ENCODE results near the gene ST6GAL2. TPM values are rescaled to one million over a fixed set of nuclear protein-coding genes. Genes with fewer than 3 reads are reported as not detected.

Gene ST6GAL2
- total RNA-seq, 1 donor from 2014 or later = not detected

DNA sequence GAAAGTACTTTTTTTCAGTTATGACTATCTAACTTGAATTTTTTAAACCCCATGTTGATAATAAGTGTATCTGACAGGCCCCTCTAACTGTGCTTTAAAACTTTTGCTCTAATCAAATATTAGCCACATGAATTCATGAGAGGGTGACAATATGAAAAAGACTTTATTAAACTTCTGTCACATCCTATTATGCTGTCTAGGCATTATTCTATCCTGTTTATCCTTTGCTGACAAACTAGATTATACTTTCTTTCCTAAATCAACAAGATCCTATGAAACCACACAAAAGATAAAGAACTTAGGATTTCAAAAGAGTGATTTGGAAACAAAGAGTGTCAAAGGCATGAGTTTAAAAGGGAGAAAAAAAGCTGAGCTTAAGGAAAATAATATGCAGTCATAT is 57.8 kb downstream of the ST6GAL2 start:
- DNase-seq = no peak
- no peaks in the 10 kb centered on the region for H3K4me1 Mint-ChIP-seq

DNA sequence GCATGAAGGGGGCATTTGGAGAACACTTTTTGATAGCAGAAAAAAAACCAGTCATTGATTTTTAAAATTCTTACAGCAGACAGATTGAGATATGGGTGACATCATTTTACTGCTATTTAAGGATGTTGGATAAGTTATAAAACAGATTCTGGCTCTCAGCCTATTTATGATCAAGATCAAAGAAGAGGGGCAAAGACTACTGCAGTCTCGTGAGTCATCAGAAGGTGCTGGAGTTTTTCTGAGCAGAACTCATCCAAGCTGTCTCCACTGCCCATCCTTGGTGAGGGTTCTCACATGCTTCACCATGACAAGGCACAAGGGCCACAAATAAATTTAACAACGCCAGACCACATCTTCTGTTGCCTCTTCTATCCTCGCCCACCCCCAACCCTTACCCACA is 58.8 kb downstream of the ST6GAL2 start:
- Mint-ChIP-seq H3K27me3 (no peaks in the 10 kb centered on the region), H3K27ac (no peak overlapping the region), H3K9me3 (no peaks in the 10 kb centered on the region), H3K4me1 (no peaks in the 10 kb centered on the region), H3K36me3 (ENCODE audit: low read depth) (no peaks in the 10 kb centered on the region), H3K4me3 (no peak overlapping the region)
- peak; percentile 29 for DNase-seq
- intact Hi-C loops (cut with micrococcal nuclease) = no loop called here

More for the DNA sequence above, 57.8 kb downstream of the ST6GAL2 start:
- Mint-ChIP-seq H3K9me3 (no peaks in the 10 kb centered on the region), H3K27ac (no peak overlapping the region), H3K4me3 (no peak overlapping the region), H3K36me3 (ENCODE audit: low read depth) (no peaks in the 10 kb centered on the region), H3K27me3 (peaks cover 2% of the 10 kb centered on the region)
- intact Hi-C loops (cut with micrococcal nuclease) = no loop called here

DNA sequence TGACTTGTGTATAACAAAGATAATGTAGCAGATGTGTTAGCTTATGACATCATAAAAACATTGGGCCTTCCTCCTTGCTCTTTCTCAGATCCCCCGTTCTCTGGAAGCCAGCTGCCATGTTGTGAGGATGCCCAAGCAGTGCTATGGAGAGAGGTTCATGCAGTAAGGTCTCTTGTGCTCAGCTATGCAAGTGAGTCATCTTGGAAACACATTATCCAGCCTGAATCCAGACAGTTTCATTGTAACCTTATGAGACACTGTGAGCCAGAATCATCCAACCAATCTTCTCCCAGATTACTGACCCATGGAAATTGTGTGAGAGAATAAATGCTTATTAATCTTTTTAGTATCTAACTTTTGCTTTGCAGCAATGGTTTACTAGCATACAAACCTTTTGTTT is 60.8 kb downstream of the ST6GAL2 start:
- intact Hi-C loops (cut with micrococcal nuclease) = no loop called here
- Mint-ChIP-seq H3K27ac (no peak overlapping the region), H3K36me3 (ENCODE audit: low read depth) (no peaks in the 10 kb centered on the region), H3K27me3 (no peaks in the 10 kb centered on the region), H3K4me3 (no peak overlapping the region), H3K9me3 (no peaks in the 10 kb centered on the region), H3K4me1 (no peaks in the 10 kb centered on the region)
- DNase-seq = peak; percentile 29

DNA sequence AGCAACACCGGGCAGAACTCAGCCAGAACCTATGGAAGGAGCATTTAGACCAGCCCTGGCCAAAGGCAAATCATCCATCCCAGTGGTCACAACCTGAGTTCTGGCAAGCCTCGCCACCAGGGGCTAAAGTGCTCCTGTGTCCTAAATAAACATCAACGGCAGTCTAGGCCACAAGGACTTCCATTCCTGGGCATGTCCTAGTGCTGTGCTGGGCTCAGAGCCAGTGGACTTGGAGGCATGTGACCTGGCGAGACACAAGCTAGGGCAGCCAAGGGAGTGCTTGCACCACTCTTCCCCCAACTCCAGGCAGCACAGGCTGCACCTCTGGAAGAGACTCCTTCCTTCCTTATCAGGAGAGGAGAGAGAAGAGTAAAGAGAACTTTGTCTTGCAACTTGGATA is 69.0 kb downstream of the ST6GAL2 start:
- Mint-ChIP-seq H3K27ac (no peak overlapping the region), H3K4me3 (no peak overlapping the region), H3K4me1 (no peaks in the 10 kb centered on the region), H3K27me3 (no peaks in the 10 kb centered on the region), H3K9me3 (no peaks in the 10 kb centered on the region), H3K36me3 (ENCODE audit: low read depth) (no peaks in the 10 kb centered on the region)
- intact Hi-C loops (cut with micrococcal nuclease) = no loop called here
- DNase-seq = peak; percentile 32

DNA sequence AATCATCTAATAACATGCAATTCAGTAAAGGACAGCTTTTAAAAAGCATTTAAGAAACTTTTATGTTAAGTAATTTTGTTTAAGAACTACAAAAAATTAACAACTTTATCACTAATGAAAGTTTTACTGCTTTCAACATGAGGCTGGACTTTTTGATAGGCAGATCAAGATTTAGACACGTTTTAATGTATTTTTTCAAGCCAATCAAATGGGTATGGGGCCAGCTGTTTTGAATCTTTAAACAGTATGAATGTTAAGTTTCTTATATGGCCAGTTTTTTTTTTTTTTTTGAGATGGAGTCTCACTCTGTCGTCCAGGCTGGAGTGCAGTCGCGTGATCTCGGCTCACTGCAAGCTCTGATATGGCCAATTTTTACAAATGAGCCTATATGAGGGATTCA is 73.1 kb downstream of the ST6GAL2 start:
- no peaks in the 10 kb centered on the region for H3K4me1 Mint-ChIP-seq
- no peaks in the 10 kb centered on the region for H3K27me3 Mint-ChIP-seq
- no peaks in the 10 kb centered on the region for H3K9me3 Mint-ChIP-seq
- no peaks in the 10 kb centered on the region for H3K36me3 Mint-ChIP-seq (ENCODE audit: low read depth)
- DNase-seq = no peak
- intact Hi-C loops (cut with micrococcal nuclease) = no loop called here
- no peak overlapping the region for H3K27ac Mint-ChIP-seq
- no peak overlapping the region for H3K4me3 Mint-ChIP-seq

DNA sequence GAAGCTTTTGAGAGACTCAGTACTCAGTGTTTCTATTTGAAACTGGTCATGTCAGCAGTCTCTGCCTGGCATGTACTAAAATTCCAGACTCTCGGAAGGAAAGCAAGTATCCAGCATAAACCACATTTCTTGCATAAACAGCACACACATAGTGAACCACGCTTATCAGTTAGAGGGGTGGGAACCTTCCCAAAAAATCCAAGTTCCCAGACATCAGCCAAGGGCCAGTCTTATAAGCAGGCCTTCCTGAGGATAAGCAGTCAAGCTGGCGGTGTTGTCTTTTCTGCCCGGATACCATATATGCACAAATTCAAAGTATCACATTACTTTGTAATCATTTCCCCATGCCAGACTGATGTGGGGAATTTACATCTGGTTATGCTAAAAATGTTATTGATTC is 73.6 kb downstream of the ST6GAL2 start:
- Mint-ChIP-seq H3K4me1 (no peaks in the 10 kb centered on the region), H3K9me3 (no peaks in the 10 kb centered on the region), H3K4me3 (no peak overlapping the region), H3K27me3 (no peaks in the 10 kb centered on the region), H3K36me3 (ENCODE audit: low read depth) (no peaks in the 10 kb centered on the region), H3K27ac (no peak overlapping the region)
- intact Hi-C loops (cut with micrococcal nuclease) = no loop called here
- DNase-seq = peak; percentile 22

DNA sequence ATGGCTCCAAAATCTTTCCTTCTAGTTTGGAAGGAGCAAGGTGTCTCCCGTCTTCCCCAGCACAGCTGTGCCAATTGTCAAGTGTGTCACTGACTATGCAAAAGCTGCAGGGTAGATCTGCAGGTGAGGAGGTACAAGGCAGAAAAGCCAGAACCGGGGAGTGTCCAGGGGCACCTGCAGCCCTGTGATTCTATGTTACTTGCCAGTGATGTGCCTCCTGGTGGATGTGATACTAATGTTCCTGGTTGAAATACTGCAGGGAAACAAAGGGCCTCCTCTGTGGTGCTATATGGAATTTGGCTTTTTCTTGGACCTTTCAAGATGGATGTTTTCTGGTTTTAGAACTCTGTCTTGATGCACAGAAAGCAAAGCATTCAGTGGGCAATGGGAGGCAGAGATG is 80.3 kb downstream of the ST6GAL2 start:
- Mint-ChIP-seq H3K36me3 (ENCODE audit: low read depth) (no peaks in the 10 kb centered on the region), H3K4me1 (no peaks in the 10 kb centered on the region), H3K27ac (no peak overlapping the region), H3K4me3 (no peak overlapping the region), H3K27me3 (no peaks in the 10 kb centered on the region), H3K9me3 (no peaks in the 10 kb centered on the region)
- intact Hi-C loops (cut with micrococcal nuclease) = no loop called here
- DNase-seq = peak; percentile 25

DNA sequence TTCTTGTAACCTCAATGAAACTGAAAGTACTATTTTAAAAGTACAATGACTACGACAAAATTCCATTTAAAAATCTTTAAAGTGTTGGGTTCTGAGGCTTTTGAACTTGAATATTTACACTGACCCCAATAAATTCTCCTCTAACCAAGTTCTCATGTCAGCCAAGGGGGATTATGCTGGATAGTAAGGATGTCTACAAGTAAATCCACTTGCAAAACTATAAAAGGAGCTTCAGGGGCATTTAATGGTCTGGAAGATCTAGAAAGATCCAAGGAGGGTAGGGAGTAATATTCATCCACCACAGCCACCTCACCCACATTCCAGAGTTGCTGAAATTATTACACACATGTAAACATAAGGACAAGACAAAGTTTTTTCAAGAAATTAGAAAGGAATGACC is 81.8 kb downstream of the ST6GAL2 start:
- H3K4me1 Mint-ChIP-seq = no peaks in the 10 kb centered on the region
- H3K9me3 Mint-ChIP-seq = no peaks in the 10 kb centered on the region
- H3K27me3 Mint-ChIP-seq = no peaks in the 10 kb centered on the region
- H3K36me3 Mint-ChIP-seq (ENCODE audit: low read depth) = no peaks in the 10 kb centered on the region
- no peak for DNase-seq
- intact Hi-C loops (cut with micrococcal nuclease) = no loop called here
- no peak overlapping the region for H3K4me3 Mint-ChIP-seq
- no peak overlapping the region for H3K27ac Mint-ChIP-seq

DNA sequence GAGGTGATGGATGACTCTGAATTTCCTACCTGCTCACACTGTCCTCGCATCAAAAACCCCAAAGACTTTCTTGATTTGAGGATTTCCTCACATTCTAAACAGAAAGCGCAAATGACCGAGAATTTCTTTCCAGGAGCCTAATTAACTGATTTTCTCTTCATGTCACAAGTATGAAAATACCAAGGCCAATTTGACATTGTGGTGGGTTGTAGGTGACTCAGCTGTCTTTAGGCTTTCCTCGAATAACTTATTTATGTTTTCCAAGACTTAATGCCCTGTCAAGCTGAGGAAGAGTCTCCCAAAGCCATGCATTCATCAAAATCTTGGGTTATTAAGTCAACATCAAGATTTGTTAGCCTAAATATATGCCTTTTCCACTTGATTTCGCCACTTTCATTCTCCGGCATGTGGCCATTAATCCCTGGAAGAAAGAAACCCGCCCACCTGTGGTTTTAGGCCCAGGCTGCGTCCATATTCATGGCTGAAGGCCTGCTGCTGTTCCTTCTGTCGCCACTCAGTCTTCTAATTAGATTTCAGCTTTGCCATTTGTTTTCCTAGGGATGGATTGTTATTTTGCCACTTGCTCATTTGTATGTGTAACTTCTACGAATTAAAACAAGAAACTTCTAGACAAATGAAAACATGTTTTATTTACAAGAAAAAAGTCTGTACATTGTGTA is 84.9 kb downstream of the ST6GAL2 start:
- intact Hi-C loops (cut with micrococcal nuclease) = no loop called here
- DNase-seq = no peak
- no peaks in the 10 kb centered on the region for H3K36me3 Mint-ChIP-seq (ENCODE audit: low read depth)
- no peak overlapping the region for H3K27ac Mint-ChIP-seq
- no peaks in the 10 kb centered on the region for H3K4me1 Mint-ChIP-seq
- H3K4me3 Mint-ChIP-seq = no peak overlapping the region
- no peaks in the 10 kb centered on the region for H3K27me3 Mint-ChIP-seq
- no peaks in the 10 kb centered on the region for H3K9me3 Mint-ChIP-seq

DNA sequence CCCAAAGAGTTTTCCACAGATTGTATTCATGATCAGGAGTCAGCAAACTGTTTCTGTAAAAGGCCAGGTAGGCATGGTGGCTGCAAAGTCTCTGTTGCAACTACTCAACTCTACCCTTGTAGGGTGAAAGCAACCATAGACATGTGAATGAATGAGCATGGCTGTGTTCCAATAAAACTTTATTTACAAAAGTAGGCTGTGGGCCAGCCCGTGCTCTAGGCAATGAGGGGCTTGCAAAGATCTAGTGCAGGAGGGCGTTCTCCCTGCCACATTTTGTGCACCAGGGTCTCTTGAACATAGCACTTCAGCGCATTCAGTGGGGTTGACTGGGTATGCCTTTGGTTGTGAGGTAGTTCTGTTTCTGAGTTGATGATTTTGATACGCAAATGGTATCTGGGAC is 85.8 kb downstream of the ST6GAL2 start:
- Mint-ChIP-seq H3K9me3 (no peaks in the 10 kb centered on the region), H3K27me3 (no peaks in the 10 kb centered on the region), H3K27ac (no peak overlapping the region), H3K4me3 (no peak overlapping the region), H3K4me1 (no peaks in the 10 kb centered on the region), H3K36me3 (ENCODE audit: low read depth) (no peaks in the 10 kb centered on the region)
- intact Hi-C loops (cut with micrococcal nuclease) = no loop called here
- DNase-seq = peak; percentile 22

DNA sequence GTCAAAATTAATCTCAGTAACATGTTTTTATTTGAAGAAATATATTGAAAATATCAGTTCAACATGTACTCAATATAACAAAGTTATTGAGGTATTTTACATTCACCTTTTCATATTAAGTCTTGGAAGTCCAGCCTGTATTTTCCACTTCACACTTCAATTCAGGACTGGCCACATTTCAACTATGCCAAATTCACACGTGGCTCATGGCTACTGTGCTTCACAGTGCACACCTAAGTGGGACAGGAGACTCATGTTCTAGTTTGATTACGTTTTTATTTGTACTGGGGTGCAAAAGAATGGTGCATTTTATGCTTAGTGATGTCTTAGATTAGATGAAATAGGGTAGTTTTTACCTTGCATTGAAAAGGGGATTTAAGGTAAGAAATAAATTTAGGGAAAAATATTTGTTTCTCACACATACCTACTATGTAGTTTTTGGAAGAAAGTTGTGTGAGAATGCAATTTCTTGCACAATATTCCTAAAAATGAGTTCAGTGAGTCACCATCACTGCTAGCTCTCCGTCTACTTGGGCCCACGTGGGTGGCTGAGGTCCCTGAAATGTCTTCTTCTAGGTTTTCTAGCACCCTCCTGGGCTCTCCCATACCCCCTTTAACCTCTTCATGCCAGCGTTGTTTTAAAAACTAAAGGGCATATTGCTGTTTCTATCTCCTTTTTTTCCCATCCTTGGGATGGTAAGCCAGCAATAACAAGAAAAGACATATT is 87.0 kb downstream of the ST6GAL2 start:
- intact Hi-C loops (cut with micrococcal nuclease) = no loop called here
- Mint-ChIP-seq H3K4me3 (no peak overlapping the region), H3K27me3 (no peaks in the 10 kb centered on the region), H3K4me1 (no peaks in the 10 kb centered on the region), H3K27ac (no peak overlapping the region), H3K9me3 (no peaks in the 10 kb centered on the region), H3K36me3 (ENCODE audit: low read depth) (no peaks in the 10 kb centered on the region)
- peak; percentile 15 for DNase-seq

DNA sequence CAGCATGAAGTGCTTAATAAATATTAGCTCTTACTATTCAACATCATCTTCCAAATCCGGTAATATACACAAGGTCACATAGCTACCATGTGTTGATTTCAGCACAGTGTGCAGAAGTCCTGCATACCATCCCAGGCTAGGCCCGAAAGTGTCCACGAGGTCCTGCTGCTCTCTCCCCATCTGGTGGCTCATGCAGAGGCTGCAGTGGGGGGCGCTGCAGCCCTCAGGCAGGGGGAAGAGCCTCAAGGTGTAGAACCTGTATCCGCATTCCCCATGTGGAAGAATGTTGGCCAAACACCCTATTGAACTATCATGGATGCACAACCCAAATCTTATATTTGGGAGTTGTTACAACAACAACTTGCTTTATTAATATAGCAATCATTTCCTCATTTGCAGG is 88.5 kb downstream of the ST6GAL2 start:
- peak; percentile 17 for DNase-seq
- Mint-ChIP-seq H3K36me3 (ENCODE audit: low read depth) (no peaks in the 10 kb centered on the region), H3K27ac (no peak overlapping the region), H3K4me3 (no peak overlapping the region), H3K9me3 (no peaks in the 10 kb centered on the region), H3K4me1 (no peaks in the 10 kb centered on the region), H3K27me3 (no peaks in the 10 kb centered on the region)
- intact Hi-C loops (cut with micrococcal nuclease) = no loop called here

DNA sequence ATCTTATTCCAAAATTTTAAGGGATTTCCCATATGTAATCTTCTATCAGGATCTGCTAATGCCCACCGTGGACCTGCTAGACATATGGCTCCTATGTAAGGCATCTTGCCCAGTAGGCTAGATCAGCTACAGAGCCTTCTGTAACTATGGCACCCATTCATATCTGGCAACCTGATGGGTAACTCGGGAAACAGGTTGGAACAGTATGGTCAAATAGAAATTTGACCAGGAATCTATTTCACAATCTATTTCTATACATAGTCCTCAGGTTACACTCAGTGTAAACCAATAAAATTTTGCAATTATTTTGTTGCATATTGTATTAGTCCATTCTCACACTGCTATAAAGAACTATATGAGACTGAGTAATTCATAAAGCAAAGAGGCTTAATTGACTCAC is 93.3 kb downstream of the ST6GAL2 start:
- no peak overlapping the region for H3K27ac Mint-ChIP-seq
- intact Hi-C loops (cut with micrococcal nuclease) = no loop called here

DNA sequence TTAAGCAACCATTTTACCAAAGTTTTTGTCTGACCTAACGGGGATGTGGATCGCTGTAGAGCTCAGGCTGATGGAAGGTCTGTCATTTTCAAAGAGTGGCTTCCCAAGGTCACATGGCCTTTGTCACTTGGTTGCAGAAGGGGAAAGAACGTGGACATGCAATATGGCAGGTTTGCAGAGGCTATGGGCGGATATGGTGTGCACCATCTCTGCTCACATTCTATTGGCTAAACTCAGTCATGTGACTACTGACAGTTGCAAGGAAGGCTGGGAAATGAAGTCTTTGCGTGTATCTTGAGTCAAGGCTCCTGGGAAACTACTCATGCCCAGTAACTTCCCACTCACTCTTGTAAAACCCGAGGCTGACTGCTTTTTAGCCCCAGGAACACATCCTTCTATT is 96.8 kb downstream of the ST6GAL2 start:
- intact Hi-C loops (cut with micrococcal nuclease) = no loop called here
- H3K4me3 Mint-ChIP-seq = no peak overlapping the region
- no peaks in the 10 kb centered on the region for H3K27me3 Mint-ChIP-seq
- no peaks in the 10 kb centered on the region for H3K4me1 Mint-ChIP-seq
- no peaks in the 10 kb centered on the region for H3K9me3 Mint-ChIP-seq
- no peaks in the 10 kb centered on the region for H3K36me3 Mint-ChIP-seq (ENCODE audit: low read depth)
- no peak for DNase-seq
- no peak overlapping the region for H3K27ac Mint-ChIP-seq

More for the DNA sequence above, 93.3 kb downstream of the ST6GAL2 start:
- Mint-ChIP-seq H3K4me1 (no peaks in the 10 kb centered on the region), H3K36me3 (ENCODE audit: low read depth) (no peaks in the 10 kb centered on the region), H3K27me3 (no peaks in the 10 kb centered on the region), H3K4me3 (no peak overlapping the region), H3K9me3 (no peaks in the 10 kb centered on the region)
- no peak for DNase-seq

DNA sequence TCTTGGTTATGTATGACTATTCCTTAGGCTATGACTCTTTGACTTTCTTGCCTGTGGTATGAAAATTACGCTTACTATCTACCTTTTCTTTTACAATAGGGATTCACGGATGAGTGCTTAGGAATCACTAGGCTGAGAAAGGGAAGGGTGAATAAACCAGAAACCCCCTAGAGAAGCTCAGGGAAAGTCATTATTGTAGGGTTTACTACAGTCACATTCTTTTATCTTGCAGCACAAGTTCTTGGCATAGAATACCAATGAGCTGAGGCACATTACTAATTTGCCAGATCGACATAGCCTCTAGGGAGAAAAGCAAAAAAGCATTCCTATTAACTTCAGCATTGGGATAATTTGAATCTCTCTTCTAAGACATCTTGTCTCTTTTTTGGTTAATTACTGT is 103.3 kb downstream of the ST6GAL2 start:
- no peak overlapping the region for H3K27ac Mint-ChIP-seq
- no peak for DNase-seq
- no peaks in the 10 kb centered on the region for H3K9me3 Mint-ChIP-seq
- no peaks in the 10 kb centered on the region for H3K4me1 Mint-ChIP-seq
- H3K4me3 Mint-ChIP-seq = no peak overlapping the region
- no peaks in the 10 kb centered on the region for H3K36me3 Mint-ChIP-seq (ENCODE audit: low read depth)
- no peaks in the 10 kb centered on the region for H3K27me3 Mint-ChIP-seq
- intact Hi-C loops (cut with micrococcal nuclease) = no loop called here
